ENCODE measurements around the gene RUNX2. TPM values are rescaled to one million over a fixed set of nuclear protein-coding genes. Genes with fewer than 3 reads are reported as not detected.

The RUNX2 gene
- polyA plus RNA-seq, 1 of the 3 experiments (the other 2 are of a cell fraction) = 4.4 TPM

- no peaks in the 10 kb centered on the region for H3K9me3 ChIP-seq
- no peak overlapping the region for H3K27ac ChIP-seq (ENCODE audit: low read depth in 2 of 2, low read length in 1 of 2)
- H3K79me2 ChIP-seq (ENCODE audit: insufficient read depth) = peaks cover 10% of the 10 kb centered on the region; the same call in 1 of the 2 replicates
- no peaks in the 10 kb centered on the region for H4K20me1 ChIP-seq (ENCODE audit: insufficient read depth)
- H3K36me3 ChIP-seq (replicated peaks in 1 of 2; ENCODE audit: control insufficient read depth in 1 of 2, insufficient read depth in 2 of 2, low read length in 1 of 2) = no peaks in the 10 kb centered on the region
- ChIA-PET CTCF (interaction anchor here (0.9 kb wide), 1 partner anchor 762 kb away, joined by 3 read pairs; no protein-coding TSS in a partner anchor), POLR2A (no interaction called here)
- no peak overlapping the region for H3K4me2 ChIP-seq
- H3K4me1 ChIP-seq (ENCODE audit: control insufficient read depth in 1 of 2, insufficient read depth in 2 of 2, low read depth in 1 of 2, low read length in 1 of 2) = peaks cover 5 to 11% of the 10 kb centered on the region in 2 experiments; a peak in 2 of 4 replicates
- H3K27me3 ChIP-seq (ENCODE audit: insufficient read depth) = no peaks in the 10 kb centered on the region
- DNase-seq = no peak
- WGBS (ENCODE audit: low lambda C conversion rate) = 72% methylated on average over 2 of the region's 2 CpGs
- peaks cover 6% of the 10 kb centered on the region for H3F3A ChIP-seq (replicated peaks; ENCODE audit: insufficient read depth)
- H2AFZ ChIP-seq (ENCODE audit: low read depth) = no peak overlapping the region
- no peak for TF ChIP-seq GABPA (IDR thresholded peaks at IDR 0.05; ENCODE audit: low read depth)
- no peak for TF ChIP-seq NRF1 (IDR thresholded peaks at IDR 0.05; ENCODE audit: low read depth, low read length)
- TF ChIP-seq IRF3 (IDR thresholded peaks at IDR 0.05; ENCODE audit: low read depth, low read length) = no peak
- no peak for TF ChIP-seq REST (IDR thresholded peaks at IDR 0.05; ENCODE audit: low read depth, low read length)
- no peak for TF ChIP-seq TAF1 (IDR thresholded peaks at IDR 0.05; ENCODE audit: borderline replicate concordance, low read depth, low read length)
- TF ChIP-seq YY1 (IDR thresholded peaks at IDR 0.05; ENCODE audit: low read depth) = no peak
- TF ChIP-seq CHD2 (IDR thresholded peaks at IDR 0.05; ENCODE audit: low read length, partially characterized antibody) = no peak
- TF ChIP-seq EP300 (IDR thresholded peaks at IDR 0.05; ENCODE audit: borderline replicate concordance in 1 of 2, low read depth in 1 of 2, low read length in 1 of 2) = no peak
- TF ChIP-seq USF1 (IDR thresholded peaks at IDR 0.05; ENCODE audit: borderline replicate concordance, low read depth) = no peak
- no peak for TF ChIP-seq USF2 (IDR thresholded peaks at IDR 0.05; ENCODE audit: borderline replicate concordance, low read depth, low read length)
- no peak for TF ChIP-seq TCF12 (IDR thresholded peaks at IDR 0.05)
- no peak for TF ChIP-seq SIN3A (IDR thresholded peaks at IDR 0.05; ENCODE audit: borderline replicate concordance, low read depth, low read length)
- no peak for TF ChIP-seq JUND (IDR thresholded peaks at IDR 0.05)
- TF ChIP-seq ELF1 (IDR thresholded peaks at IDR 0.05) = no peak
- TF ChIP-seq RXRA (IDR thresholded peaks at IDR 0.05; ENCODE audit: borderline replicate concordance, low read depth) = no peak
- TF ChIP-seq FOSL2 (IDR thresholded peaks at IDR 0.05; ENCODE audit: borderline replicate concordance, low read depth) = no peak
- TF ChIP-seq RCOR1 (IDR thresholded peaks at IDR 0.05; ENCODE audit: low read length) = no peak
- no peak for TF ChIP-seq GATA2 (CRISPR knock-in tag; IDR thresholded peaks at IDR 0.05)
- TF ChIP-seq MAX (IDR thresholded peaks at IDR 0.05; ENCODE audit: low read depth) = no peak
- TF ChIP-seq MEF2A (IDR thresholded peaks at IDR 0.05; ENCODE audit: borderline replicate concordance, low read depth) = no peak
- H3K9me2 ChIP-seq = no peaks in the 10 kb centered on the region
- H3K9ac ChIP-seq = no peak overlapping the region
- no peak overlapping the region for H3K4me3 ChIP-seq (ENCODE audit: low read depth in 2 of 2, low read length in 1 of 2)
These were observed 89.3 kb downstream of the RUNX2 start for GRCh38 chr6:45417436-45417835.
